Measurements from ENCODE around the gene DOC2B. TPM values are rescaled to one million over a fixed set of nuclear protein-coding genes. Genes with fewer than 3 reads are reported as not detected.

Gene DOC2B
- total RNA-seq, 2 experiments from 2014 or later, result not detected

- Histone ChIP-seq H3K79me2 (ENCODE audit: insufficient read depth, low read depth, low read length) (no peaks in the 10 kb centered on the region), H3K4me2 (ENCODE audit: low read length) (no peak overlapping the region), H3K27ac (ENCODE audit: low read depth, low read length, poor library complexity, severe bottlenecking) (no peak overlapping the region), H3K9me2 (ENCODE audit: insufficient read depth, low read length) (no peaks in the 10 kb centered on the region), H3K9me3 (ENCODE audit: low read length) (no peaks in the 10 kb centered on the region), H2AFZ (ENCODE audit: low read length) (no peak overlapping the region), H4K20me1 (ENCODE audit: insufficient read depth, low read length) (no peaks in the 10 kb centered on the region), H3K4me1 (ENCODE audit: insufficient read depth, low read length, poor library complexity, severe bottlenecking) (peaks cover 9% of the 10 kb centered on the region), H3K4me3 (ENCODE audit: low read depth, low read length, poor library complexity, severe bottlenecking) (no peak overlapping the region), H3K36me3 (ENCODE audit: insufficient read depth, low read length) (no peaks in the 10 kb centered on the region)
- TF ChIP-seq EZH2phosphoT487 (IDR thresholded peaks at IDR 0.05; ENCODE audit: borderline replicate concordance, low read depth, low read length), result no peak
- TF ChIP-seq CTCF (conservative IDR thresholded peaks at IDR 0.05; ENCODE audit: low read length), result no peak
- CTCF ChIA-PET (ENCODE audit: unreplicated experiment), result no interaction called here
- POLR2A ChIA-PET, result no interaction called here
- BruUV-seq (replicated peaks), result no TSS peak
- no peak for DNase-seq (ENCODE audit: low spot score)
- intact Hi-C loops (cut with micrococcal nuclease; ENCODE audit: unreplicated experiment), result no loop called here
These were observed 15.9 kb upstream of the DOC2B start for GRCh38 chr17:197352-197751.

DNA sequence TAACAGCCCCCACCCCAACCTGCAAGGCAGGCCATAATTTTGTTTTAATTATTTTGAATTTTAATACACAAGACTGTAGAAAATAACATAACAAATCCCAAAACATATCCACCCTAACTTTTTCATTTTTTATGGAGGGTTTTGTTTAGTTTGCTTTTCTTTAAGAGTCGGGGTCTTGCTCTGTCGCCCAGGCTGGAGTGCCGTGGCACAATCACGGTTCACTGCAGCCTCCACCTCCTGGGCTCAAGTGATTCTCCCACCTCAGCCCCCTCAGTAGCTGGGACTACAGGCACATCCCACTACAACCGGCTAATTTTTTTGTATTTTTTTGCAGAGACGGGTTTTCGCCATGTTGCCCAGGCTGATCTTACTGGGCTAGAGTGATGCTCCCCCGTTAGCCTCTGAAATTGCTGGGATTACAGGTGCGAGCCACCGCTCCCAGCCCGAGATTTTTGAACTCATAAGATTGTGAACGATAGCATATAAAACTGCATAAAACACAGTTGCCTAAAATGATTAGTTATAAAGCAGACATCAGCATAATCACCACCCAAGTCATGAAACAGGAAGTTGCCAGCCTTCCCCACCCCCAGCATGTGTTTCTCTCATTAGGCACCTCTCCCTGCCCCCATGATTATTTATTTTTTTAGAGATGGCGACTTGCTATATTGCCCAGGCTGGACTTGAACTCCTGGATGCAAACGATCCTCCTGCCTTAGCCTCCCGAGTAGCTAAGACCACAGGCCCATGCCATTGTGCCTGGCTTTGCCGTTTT, 13.6 kb upstream of the DOC2B start:
- no peaks in the 10 kb centered on the region for H3K79me2 ChIP-seq (ENCODE audit: insufficient read depth, low read depth, low read length)
- no peaks in the 10 kb centered on the region for H3K9me2 ChIP-seq (ENCODE audit: insufficient read depth, low read length)
- POLR2A ChIA-PET, result no interaction called here
- no peaks in the 10 kb centered on the region for H3K36me3 ChIP-seq (ENCODE audit: insufficient read depth, low read length)
- H2AFZ ChIP-seq (ENCODE audit: low read length), result peak overlapping the region; percentile 44
- TF ChIP-seq CTCF (conservative IDR thresholded peaks at IDR 0.05; ENCODE audit: low read length) (no peak), EZH2phosphoT487 (IDR thresholded peaks at IDR 0.05; ENCODE audit: borderline replicate concordance, low read depth, low read length) (no peak)
- BruUV-seq (replicated peaks), result no TSS peak
- no peaks in the 10 kb centered on the region for H3K9me3 ChIP-seq (ENCODE audit: low read length)
- no peak overlapping the region for H3K4me3 ChIP-seq (ENCODE audit: low read depth, low read length, poor library complexity, severe bottlenecking)
- CTCF ChIA-PET (ENCODE audit: unreplicated experiment), result no interaction called here
- intact Hi-C loops (cut with micrococcal nuclease; ENCODE audit: unreplicated experiment), result no loop called here
- H4K20me1 ChIP-seq (ENCODE audit: insufficient read depth, low read length), result no peaks in the 10 kb centered on the region
- peaks cover 9% of the 10 kb centered on the region for H3K4me1 ChIP-seq (ENCODE audit: insufficient read depth, low read length, poor library complexity, severe bottlenecking)
- no peak overlapping the region for H3K27ac ChIP-seq (ENCODE audit: low read depth, low read length, poor library complexity, severe bottlenecking)
- H3K4me2 ChIP-seq (ENCODE audit: low read length), result no peak overlapping the region
- peak; percentile 16 for DNase-seq (ENCODE audit: low spot score)
